ENCODE results near the gene CXXC4. TPM values are rescaled to one million over a fixed set of nuclear protein-coding genes. Genes with fewer than 3 reads are reported as not detected.

The CXXC4 gene
- total RNA-seq, 1 donor from 2014 or later: 5.4 TPM

DNA sequence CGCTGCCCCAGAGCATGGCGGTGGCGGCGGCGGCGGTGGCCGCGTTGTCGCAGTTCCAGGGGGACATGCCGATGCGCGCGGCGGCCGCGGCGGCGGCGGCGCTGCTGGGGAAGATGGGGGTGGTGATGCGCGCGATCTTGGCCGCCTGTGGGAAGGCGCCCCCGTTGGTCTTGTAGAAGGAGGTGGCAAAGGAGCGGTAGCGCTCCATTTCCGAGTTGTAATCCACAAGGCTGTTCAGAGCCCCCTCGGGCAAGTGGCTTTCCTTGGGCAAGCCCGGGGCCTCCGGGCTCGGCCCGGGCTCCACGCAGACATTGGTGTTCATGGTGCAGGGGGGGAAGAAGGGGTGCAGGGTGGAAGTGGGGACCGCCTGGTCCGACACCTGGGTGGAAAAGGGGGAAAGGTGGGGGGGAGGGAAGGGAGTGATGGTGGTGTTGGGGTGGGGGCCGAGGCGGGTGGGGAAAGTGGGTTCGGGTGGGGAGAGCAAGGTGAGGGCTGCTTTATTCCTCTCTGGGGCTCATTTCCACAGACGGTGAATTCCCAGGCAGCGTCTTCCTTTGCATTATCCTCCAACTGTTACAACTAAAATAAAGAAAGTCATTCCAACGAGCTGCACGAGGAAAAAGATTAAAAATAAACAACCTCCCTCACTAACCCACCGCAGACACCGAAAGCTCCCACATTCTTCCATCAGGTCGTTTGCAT is 3.1 kb downstream of the CXXC4 start:
- intact Hi-C loops (cut with DNase I): loop anchor here (10.0 kb wide), 2 partner anchors 123 to 243 kb away; no protein-coding TSS in a partner anchor
- ATAC-seq: no peak
- peak; percentile 45 for DNase-seq (ENCODE audit: missing footprints)

DNA sequence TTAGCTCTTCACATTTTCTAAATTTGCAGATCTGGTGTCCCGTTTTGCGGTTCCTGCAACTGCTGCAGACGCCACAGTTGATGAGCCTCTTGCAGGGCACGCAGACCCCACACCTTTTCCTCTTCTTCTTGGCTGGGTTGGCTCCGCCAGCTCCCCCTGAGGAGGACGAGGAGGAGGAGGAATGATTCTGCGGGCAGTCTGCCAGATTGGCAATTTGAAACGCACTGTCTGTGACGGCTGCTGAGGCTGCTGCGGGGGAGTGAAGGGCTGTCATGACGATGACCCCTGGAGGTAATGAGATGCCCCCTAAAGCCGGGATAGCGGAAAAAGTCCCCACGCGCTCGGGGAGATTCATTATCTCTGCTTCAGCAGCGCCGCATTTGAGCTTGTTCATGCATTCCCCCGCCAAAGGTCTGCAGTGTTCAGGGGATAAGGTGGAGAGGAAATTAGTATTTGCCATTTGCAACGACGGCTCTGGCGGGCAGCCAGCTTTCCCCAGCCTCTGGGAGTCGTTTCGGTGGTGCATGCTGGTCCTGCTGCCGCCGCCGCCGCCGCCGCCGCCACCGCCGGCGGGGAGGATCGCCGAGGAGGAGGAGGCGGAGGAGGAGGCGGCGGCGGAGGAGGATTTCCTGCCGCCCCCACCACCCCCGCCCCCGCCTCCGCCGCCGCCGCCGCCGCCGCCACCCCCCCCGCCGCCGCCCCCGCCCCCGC is 3.8 kb downstream of the CXXC4 start:
- intact Hi-C loops (cut with DNase I): loop anchor here (10.0 kb wide), 2 partner anchors 124 to 244 kb away; no protein-coding TSS in a partner anchor
- DNase-seq (ENCODE audit: missing footprints) (peak; percentile 82), ATAC-seq (peak; percentile 32)

GRCh38 chr4:104490096-104490769 is 4.5 kb downstream of the CXXC4 start:
- DNase-seq (ENCODE audit: missing footprints) (no peak), ATAC-seq (no peak)
- intact Hi-C loops (cut with DNase I): loop anchor here (10.0 kb wide), 2 partner anchors 125 to 245 kb away; no protein-coding TSS in a partner anchor

GRCh38 chr4:104489731-104490095 is 5.0 kb downstream of the CXXC4 start:
- intact Hi-C loops (cut with DNase I): loop anchor here (10.0 kb wide), 2 partner anchors 125 to 245 kb away; no protein-coding TSS in a partner anchor
- no peak for ATAC-seq
- DNase-seq (ENCODE audit: missing footprints): no peak

DNA sequence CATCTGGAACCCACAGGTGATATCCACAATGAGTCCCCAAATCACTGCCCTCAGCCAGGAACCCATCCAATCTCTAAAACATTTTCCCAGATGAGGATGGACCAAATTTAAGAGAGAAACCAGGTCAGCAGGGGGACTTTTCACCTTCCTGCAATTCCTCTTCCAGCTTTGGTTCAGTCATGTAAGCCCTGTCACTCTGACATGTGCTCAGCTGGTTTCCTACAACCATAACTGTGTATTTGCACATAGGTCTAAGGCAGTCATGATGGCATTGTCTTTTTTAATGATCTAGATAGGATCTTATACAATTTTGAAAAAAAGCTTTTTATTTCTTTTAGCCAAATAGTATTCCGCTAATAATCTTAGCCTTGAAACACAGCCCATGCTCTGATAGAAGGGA is 6.5 kb downstream of the CXXC4 start:
- ATAC-seq: no peak
- intact Hi-C loops (cut with DNase I): no loop called here
- DNase-seq (ENCODE audit: missing footprints): no peak

DNA sequence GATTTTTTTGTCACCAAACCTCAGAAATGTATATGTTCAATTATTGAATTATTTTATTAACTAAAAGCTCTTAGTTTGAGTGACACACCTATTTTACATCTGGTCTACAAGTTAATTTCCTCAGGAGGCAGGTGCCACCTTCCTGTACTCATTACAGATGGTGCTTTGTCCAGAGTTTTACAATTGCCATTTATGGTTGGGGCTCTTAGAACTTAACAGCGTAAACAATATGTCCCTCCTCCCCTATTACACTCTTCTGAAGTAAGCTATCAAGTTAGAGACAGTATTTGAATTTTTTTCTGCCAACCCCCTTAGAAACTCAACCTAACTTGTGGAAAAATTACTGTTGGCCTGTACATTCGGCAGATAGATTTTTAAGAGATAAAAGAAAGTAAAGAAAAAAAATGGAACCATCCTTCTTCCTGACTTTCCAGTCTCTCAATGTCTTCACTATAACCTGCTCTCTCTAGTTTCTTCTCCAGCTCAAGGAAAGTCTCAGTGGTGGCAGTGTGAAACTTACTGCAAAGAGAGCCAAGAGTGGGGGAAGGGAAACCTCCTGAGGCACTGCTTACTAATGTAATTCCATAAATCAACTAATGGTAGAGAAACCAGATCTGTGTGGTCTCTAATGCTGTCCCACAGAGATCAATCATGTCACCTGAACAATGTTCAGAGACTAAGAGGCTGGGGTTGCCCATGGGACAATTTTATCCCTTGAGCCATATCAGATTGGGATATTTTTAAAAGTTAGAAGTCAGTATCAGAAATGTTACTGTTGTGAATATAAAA is 7.8 kb downstream of the CXXC4 start:
- intact Hi-C loops (cut with DNase I): no loop called here
- DNase-seq (ENCODE audit: missing footprints) (no peak), ATAC-seq (no peak)

GRCh38 chr4:104475652-104476051 is 19.0 kb downstream of the CXXC4 start:
- DNase-seq (ENCODE audit: missing footprints) (no peak), ATAC-seq (no peak)
- intact Hi-C loops (cut with DNase I): no loop called here

DNA sequence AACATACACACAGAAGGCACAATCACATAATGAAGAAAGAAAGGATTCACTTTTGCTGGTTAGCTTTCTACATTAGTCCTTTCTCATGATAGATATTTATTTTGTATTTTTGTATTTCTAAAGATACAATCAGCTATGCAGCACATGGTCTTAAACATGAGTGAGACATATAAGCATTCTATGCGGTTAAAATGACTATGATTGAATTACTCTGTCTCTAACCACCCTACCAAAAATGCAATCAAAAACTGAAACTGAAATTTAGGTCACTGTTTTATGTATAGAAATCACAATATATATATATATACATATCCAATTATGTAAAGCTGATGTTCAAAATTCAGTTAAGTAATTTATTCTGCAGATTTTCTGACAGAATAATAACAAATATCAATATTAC is 21.9 kb downstream of the CXXC4 start:
- no peak for DNase-seq (ENCODE audit: missing footprints)
- intact Hi-C loops (cut with DNase I): no loop called here
- ATAC-seq: no peak

GRCh38 chr4:104470770-104471169 is 23.9 kb downstream of the CXXC4 start:
- DNase-seq (ENCODE audit: missing footprints): no peak
- intact Hi-C loops (cut with DNase I): no loop called here
- no peak for ATAC-seq

DNA sequence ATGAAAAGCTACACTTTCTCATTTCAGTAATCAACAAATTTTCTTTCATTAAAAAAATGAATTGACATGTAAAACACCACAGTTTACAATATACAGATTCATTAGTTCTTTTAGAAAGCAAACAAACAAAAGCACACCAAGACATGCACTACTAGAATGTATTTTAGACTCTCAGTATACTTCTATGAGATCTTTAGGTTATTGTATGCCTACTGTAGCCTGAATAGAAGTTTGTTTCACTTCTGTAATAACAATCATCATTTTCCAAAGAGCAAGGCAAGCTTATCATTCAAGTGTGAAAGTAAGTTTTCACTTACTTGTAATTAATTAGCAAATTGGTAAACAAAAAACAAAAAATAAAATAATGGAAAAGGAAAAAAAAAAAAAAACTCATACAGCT is 24.9 kb downstream of the CXXC4 start:
- intact Hi-C loops (cut with DNase I): no loop called here
- DNase-seq (ENCODE audit: missing footprints): no peak
- ATAC-seq: no peak

DNA sequence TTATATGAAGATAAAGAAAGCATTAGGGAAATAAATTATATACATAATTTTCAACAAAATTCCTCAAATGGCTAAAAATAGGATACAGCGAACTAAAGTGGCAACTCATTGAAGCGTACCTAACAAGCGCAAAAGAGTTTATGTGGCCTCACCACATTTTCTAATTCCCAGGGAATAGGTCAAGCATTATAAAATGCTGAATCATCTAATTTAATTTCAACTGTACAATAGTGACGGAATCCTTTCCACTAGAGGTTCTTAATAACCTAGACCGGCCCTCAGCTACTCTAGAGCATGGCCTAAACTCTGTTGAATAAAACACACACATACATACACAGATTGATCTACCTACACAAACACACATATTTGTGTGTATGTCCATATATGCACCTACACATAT is 29.1 kb downstream of the CXXC4 start:
- intact Hi-C loops (cut with DNase I): no loop called here
- ATAC-seq (no peak), DNase-seq (ENCODE audit: missing footprints) (no peak)

DNA sequence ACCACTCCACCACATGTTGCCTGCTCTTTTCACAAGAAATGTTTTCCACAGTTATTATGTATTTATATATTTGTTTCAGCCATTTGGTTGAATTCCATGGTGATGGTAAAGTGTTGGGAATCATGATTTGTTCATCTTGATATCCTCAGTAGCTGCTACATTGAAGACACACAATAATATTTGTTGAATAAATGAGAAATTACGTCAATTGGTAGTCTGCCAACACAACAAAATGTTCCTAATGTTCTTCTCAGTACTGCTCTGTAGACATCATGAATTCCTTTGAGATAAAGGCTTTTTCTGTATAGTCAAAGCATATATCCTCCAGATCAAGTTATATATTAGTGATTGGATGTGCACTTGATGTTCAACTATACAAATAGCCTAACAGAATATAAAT is 29.5 kb downstream of the CXXC4 start:
- ATAC-seq (no peak), DNase-seq (ENCODE audit: missing footprints) (no peak)
- intact Hi-C loops (cut with DNase I): no loop called here

- no peak for ATAC-seq
- no peak for DNase-seq (ENCODE audit: missing footprints)
- intact Hi-C loops (cut with DNase I): no loop called here
Observed at GRCh38 chr4:104462641-104463040, 32.1 kb downstream of the CXXC4 start.

DNA sequence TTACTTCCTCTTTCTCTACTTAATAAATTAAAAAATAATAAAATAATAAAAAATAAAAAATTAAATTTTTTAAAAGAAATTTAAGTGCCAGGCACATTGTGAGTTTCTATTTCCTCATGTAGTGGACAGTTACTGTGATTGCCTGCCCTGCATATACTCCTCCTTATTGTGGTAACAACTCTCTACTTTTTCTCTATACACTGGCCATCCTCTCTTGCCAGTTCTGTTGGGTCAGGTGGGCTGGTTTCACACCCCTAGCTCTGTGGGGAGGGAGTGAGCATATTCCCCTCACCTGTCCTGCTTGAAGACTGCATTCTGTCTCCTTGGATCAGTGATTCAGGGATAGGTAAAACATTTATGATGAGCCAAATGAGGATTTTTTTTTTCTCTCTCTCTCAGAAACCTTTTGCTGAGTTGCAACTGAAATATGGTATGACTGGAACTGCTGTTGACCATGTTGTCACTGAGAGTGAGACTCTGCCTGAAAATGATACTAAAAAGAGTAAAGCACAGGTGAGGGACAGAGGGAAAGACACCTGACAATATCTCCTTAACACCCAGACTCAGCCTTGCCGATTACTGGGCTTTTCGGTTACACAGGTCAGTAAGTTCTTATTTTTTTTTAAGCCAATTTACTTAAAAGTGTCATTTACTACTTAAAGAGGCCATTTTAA is 37.2 kb downstream of the CXXC4 start:
- DNase-seq (ENCODE audit: missing footprints): no peak
- intact Hi-C loops (cut with DNase I): loop anchor here (10.0 kb wide), 1 partner anchor 393 kb away; no protein-coding TSS in a partner anchor
- no peak for ATAC-seq

DNA sequence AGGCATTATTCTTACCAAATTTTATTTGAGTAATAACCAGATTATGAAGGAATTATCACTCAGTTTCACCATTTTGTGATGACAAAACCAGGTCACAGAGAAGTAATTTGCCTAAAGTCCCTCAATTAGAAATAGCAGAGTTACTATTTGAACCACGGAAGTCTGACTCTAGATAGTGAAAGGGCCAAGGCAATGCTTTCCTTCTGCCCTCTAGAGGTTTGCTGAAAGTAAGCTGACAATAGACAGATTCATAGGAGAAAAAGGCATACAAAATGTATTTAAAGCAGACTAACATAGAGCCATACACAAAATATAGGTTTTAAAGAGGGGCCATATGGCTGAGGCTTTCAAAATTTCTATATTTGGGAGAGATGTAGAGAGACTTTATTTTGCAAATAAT is 43.1 kb downstream of the CXXC4 start:
- DNase-seq (ENCODE audit: missing footprints): no peak
- no peak for ATAC-seq
- intact Hi-C loops (cut with DNase I): loop anchor here (10.0 kb wide), 1 partner anchor 387 kb away; no protein-coding TSS in a partner anchor

DNA sequence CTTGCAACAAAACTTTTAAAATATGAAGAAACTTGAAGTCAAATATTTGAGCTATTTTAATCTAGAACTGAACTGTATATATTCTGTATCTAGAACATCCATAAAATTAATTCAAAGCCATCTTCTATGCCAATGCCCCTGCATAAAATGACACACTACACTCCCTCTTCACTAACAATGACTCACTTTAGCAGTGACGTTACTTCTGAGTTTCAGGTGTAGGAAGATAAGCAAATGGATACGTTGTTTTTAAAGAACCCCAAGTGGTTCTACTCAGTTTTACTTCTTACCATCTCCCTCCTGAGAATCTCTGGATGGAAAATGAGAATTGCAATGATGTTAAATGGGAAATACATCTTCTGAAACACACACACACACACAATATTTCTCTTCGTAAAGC is 45.2 kb downstream of the CXXC4 start:
- intact Hi-C loops (cut with DNase I): no loop called here
- ATAC-seq: no peak
- no peak for DNase-seq (ENCODE audit: missing footprints)

DNA sequence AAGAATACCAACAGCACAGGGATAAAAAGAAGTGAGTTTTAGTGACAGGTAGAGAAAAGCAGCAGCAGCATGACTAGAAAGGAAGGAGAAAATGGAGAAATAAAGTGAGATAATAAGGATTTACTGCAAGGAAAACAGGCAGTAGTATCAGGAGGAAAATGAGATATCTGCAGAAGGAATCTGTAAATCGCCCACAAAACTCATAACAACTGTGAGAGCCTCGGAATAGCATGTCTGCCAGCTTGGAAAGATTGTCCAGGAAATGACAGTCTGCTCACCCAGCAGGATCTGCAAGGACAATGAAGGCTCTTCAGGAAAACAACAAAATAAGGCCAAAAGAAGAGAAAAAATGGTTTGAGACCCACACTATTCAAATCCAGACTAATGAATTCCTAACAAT is 47.4 kb downstream of the CXXC4 start:
- DNase-seq (ENCODE audit: missing footprints) (no peak), ATAC-seq (no peak)
- intact Hi-C loops (cut with DNase I): no loop called here

GRCh38 chr4:104446431-104447278 is 48.0 kb downstream of the CXXC4 start:
- no peak for DNase-seq (ENCODE audit: missing footprints)
- intact Hi-C loops (cut with DNase I): no loop called here
- no peak for ATAC-seq

Measured in Right ventricle myocardium inferior (tissue), 1 donor.